GM18867 (cell line): ENCODE results near the gene FLT1.
A peak's percentile ranks its signal among the peaks of the same experiment; 100 is the strongest.

Source experiments
- ATAC-seq: cut with Tn5 transposase; IDR thresholded peaks from one replicate; pipeline ENCODE4 v1.9.1; 2021; ENCODE audit warnings: mild to moderate bottlenecking, moderate library complexity; ENCODE audit not compliant: unreplicated experiment

Gene FLT1, protein sequence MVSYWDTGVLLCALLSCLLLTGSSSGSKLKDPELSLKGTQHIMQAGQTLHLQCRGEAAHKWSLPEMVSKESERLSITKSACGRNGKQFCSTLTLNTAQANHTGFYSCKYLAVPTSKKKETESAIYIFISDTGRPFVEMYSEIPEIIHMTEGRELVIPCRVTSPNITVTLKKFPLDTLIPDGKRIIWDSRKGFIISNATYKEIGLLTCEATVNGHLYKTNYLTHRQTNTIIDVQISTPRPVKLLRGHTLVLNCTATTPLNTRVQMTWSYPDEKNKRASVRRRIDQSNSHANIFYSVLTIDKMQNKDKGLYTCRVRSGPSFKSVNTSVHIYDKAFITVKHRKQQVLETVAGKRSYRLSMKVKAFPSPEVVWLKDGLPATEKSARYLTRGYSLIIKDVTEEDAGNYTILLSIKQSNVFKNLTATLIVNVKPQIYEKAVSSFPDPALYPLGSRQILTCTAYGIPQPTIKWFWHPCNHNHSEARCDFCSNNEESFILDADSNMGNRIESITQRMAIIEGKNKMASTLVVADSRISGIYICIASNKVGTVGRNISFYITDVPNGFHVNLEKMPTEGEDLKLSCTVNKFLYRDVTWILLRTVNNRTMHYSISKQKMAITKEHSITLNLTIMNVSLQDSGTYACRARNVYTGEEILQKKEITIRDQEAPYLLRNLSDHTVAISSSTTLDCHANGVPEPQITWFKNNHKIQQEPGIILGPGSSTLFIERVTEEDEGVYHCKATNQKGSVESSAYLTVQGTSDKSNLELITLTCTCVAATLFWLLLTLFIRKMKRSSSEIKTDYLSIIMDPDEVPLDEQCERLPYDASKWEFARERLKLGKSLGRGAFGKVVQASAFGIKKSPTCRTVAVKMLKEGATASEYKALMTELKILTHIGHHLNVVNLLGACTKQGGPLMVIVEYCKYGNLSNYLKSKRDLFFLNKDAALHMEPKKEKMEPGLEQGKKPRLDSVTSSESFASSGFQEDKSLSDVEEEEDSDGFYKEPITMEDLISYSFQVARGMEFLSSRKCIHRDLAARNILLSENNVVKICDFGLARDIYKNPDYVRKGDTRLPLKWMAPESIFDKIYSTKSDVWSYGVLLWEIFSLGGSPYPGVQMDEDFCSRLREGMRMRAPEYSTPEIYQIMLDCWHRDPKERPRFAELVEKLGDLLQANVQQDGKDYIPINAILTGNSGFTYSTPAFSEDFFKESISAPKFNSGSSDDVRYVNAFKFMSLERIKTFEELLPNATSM (N-terminal part only)

DNA sequence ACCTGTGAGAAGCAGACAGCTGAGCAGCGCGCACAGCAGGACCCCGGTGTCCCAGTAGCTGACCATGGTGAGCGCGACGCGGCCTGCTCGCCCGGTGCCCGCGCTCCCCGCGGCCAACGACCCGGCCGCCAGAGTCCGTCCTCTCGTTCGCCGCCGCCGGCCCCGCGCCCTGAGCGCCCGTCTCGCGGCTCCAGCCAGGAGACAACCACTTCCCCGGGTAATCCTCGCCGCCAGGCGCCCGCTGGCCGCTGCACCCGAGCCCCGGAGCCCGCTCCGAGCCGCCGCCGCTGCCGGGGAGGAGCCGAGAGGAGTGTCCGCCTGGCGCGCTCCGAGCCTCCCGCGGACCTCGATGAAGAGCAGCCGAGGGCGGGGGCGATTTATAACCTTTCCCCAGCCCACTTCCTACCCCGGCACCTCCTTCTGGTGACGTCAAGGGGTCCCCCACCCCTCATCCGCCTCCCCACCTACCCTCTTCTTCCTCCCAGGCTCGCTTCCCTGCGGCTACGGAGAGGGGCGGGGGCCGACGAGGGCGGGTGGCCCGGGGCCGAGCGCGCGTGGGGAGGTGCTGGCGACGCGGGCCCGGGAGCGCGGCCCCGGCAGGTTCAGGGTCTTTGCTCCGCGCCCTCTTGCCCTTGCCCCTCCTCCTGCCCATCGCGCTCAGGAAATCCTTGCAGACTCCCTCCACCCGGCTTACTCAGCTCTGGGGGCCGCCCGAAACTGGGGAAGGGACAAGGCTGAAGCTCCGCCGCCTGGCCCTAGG lies at the start of gene FLT1:
TSS of gene FLT1 (minus strand) at position 351 of the 760 bp plus-strand sequence. CDS start at position 66, 285 bp downstream.
- no peak for ATAC-seq

DNA sequence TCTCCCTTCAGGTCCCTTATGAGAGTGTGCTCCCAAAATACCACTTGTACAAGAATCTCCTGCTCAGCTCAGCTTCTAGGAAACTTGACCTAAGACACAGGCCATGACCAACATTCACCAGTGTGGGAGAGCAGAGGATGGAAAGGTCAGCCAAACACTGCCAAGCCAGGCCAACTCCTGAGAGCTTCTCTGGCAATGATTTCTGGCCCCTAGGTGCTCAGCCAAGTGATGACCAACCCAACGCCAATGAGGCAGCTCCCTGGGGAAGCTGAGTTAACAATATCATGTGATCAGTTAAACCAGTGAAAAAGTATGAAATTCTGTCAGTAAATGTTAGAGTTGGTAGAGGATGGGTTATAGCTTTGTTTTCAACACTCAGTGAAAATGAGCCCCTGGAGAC lies 49.1 kb upstream of the FLT1 start:
- no peak for ATAC-seq

DNA sequence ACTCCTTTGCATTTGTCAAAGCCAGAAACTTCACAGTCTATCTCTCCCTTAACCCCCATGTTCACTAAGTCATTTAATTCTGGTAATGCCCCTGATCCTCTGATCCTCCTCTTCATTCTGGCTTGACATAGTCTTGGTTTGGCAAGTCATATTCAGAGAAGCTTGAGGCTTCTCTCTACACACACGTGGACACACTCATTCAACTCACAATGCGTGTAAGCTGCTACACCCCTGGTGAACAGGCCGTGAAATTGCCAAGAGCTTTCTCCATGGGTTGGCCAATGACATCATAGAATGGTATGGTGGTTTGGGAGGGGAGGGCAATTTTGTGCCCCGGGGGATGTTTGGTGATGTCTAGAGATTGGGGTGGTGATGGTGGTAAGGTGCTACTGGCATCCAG lies 47.9 kb upstream of the FLT1 start:
- ATAC-seq = no peak

DNA sequence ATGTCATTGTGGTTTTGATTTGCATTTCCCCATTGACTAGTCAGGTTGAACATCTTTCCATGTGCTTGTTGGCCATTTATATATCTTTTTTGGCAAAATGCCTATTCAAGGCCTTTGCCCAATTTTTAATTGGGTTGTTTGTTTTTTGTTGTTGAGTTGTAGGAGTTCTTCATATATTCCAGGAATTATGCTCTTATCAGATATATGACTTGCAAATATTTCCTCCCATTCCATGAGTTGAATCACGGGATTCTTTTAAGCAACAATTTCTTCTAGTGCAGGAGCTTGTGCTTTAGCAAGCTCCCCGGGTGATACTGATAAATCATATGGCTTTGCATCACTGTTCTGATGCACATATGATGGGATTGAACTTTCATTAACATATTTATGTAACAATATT lies 47.0 kb upstream of the FLT1 start:
- no peak for ATAC-seq

DNA sequence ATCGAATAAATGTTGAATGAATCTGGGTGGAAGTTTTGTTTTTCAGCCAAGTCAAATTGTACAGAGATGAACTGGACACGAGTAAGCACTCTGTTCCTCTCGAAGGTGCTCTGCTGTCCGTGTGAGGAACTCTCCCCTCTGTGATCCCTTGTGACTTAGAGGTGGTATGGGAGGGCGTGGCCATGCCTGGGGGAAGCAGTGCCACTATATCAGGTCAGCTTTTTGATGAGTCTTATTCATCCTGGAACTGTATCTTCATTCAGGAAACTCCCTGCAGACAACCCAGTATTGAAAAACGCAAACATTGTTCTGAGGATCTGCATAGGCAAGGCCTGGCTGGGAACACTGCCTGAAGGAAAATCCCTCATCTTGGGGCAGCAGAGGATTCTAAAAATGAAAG lies 45.7 kb upstream of the FLT1 start:
- ATAC-seq = peak; percentile 43

DNA sequence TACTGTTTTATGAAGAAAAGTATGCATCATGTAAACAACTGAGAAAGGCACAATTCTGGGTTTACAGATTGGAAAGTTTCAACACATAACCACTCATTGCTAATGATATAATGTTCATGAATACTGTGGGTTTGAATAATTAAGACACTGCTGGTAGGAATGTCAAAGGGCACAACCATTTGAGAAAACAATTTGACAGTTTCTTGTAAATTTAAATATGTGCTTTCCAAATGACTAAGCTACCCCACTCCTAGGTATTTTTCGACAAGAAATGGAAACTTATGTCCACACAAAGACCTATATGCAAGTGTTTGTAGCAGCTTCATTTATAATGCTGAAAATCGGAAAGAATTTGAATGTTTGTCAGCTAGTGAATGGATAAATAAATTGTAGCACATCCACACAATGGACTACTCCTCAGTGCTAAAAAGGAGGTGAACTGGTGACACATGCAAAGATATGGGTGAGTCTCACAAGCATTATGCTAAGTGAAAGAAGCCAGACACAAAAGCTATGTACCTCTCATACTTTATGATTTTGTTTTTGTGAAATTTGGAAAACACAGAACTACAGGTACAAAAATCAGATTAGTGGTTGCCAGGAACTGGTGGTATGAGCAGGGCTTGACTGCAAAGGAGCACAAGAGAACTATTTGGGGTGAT lies 44.8 kb upstream of the FLT1 start:
- ATAC-seq = peak; percentile 49

DNA sequence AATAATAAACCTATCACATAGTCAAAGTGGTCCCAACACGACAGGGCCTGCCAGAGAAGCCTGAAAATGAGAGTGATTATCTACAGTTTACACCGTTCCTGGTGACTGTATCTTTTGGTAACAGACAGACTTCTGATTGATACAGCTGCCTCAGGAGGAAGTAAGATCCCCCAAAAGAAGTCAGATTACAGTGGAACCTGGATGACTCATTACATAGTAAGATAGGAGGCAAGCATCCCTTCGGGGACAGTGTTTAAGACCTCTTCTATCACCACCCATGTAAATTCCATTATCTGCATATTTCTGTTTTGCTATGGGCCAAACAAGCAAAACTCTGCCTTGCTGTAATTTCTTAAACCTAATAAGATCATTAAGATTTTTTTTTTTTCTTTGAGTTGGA lies 44.0 kb upstream of the FLT1 start:
- no peak for ATAC-seq

DNA sequence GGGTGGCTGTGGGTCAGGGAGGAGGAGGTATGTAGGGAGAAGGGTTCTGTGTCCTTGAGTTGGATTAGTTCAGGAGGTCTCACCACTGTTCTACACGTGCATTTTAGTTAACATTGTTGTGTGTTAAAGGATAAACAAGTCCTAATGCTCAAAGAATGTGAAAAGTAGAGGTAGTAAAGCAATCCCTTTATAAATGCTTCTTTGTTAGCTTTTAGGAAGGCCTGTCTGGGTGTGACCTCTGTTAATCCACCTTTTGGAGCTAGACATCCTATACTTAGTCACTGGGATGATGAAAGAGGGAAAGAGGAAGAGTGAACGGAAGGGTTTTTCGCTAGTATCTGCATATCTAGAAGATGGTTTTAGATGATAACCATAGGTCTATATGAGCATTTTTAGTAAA lies 42.2 kb upstream of the FLT1 start:
- no peak for ATAC-seq

DNA sequence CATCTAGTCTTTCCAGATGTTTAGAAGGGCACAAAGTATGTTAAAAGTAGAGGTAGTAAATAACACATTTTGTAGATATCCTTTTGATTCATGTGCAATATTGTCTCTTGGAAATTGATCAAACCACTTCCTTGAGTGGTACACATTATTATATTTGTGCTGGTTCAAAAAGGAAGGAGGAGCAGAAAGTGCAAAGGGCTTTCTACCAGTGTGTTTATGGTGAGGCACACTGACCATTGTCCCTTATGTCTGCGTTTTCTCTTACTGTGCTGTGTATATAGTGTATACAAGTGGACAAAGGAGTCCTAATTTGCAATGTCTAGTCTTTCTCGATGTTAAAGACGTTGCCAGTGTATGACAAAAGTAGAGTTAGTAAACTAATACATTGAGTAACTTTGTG lies 41.4 kb upstream of the FLT1 start:
- no peak for ATAC-seq

DNA sequence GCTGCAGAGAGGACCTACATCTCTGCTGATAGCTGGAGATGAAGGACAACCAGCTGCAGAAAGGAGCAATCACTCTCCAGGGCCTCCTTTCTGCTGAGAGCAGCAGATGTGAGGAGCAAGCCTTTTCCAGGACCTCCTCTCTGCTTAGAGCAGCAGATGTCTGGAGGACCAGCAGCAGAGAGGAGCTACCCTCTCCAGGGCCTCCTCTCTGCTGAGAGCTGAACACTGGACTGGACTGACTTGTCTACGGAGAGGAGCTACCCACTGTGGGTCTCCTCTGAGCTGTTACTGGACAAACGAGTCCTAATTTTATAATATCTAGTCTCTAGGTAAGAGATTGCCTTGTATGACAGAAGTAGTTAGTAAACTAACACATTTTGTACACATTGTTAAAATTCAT lies 40.8 kb upstream of the FLT1 start:
- ATAC-seq = no peak

DNA sequence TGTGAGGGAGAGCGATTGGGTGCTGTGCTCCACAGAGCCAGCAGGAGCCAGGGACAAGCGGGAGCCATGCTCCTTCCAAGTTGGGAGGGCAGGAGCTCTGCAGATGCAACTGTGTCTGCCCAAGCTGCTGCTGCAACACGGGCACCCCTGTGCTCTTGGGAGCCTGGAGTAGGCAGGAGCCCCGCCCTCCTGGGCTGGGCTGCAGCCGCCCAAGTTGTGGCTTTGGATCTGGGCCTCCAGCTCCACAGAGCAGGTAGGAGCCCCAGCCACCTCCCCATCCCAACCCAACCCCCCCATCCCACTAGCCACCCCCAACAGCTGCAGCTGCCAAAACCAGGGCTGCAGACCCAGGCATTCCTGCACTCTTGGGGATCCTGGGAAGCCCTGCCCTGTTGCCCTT lies 39.9 kb upstream of the FLT1 start:
- no peak for ATAC-seq

DNA sequence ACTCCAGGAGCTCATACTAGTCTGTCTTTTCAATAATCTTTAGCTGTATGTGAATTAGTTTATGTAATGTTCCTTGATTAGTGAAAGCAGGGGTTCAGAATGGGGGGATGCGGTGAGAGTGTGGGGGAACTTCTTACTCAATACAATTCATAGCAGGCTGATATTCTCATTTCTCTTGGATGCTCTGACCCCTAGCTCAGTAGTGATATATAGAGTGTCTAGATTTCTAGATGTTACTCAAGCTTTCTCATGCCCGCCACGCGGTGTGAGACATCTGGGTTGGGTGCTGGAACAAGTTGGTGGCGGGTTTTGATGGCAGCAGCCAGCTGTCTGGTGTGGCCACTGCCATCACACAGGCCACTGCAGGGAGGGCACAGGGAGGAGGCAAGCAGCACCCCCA lies 39.3 kb upstream of the FLT1 start:
- no peak for ATAC-seq

DNA sequence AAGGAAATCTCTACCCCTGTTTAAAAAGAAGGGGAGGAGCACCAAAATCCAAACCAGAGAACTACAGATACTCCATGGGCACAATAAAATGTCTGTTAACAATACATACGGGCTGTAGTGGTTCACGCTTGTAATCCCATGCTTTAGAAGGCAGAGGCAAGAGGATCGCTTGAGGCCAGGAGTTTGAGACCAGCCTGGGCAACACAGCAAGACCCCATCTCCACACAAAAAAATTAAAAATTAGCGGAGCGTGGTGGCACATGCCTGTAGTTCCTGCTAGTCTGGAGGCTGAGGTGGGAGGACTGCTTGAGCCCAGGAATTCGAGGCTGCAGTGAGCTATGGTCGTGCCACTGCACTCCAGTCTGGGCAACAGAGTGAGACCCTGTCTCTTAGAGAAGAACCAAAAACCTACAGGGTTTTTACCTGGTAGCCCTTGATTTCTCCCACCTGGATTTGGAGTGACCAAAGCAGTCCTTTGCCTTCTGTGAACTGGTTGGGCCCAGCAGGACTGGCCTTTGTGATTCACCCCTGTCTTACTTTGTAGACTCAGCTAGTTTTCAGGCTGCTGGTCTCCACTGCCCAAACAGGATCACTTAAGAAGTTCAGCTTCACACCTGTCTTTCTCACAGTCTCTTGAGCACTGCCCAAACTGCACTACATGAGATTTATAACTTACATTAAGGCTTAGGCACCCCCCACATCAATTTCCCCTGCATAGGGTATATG lies 38.7 kb upstream of the FLT1 start:
- no peak for ATAC-seq

DNA sequence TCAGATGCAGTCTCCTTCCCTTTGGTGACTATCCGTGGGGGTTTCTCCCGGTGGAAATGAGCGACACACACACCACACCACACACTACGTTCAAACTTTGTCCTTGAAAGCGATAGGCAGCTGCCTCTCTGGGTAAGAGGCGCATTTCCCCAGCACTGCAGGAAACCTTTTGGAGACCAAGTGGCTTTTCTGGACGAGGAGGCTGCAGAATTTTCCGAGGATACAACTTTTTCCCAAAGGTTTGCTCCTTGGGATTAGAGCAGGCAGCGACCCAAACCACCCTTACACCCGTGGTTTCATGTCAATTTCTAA lies 38.2 kb upstream of the FLT1 start:
- no peak for ATAC-seq

DNA sequence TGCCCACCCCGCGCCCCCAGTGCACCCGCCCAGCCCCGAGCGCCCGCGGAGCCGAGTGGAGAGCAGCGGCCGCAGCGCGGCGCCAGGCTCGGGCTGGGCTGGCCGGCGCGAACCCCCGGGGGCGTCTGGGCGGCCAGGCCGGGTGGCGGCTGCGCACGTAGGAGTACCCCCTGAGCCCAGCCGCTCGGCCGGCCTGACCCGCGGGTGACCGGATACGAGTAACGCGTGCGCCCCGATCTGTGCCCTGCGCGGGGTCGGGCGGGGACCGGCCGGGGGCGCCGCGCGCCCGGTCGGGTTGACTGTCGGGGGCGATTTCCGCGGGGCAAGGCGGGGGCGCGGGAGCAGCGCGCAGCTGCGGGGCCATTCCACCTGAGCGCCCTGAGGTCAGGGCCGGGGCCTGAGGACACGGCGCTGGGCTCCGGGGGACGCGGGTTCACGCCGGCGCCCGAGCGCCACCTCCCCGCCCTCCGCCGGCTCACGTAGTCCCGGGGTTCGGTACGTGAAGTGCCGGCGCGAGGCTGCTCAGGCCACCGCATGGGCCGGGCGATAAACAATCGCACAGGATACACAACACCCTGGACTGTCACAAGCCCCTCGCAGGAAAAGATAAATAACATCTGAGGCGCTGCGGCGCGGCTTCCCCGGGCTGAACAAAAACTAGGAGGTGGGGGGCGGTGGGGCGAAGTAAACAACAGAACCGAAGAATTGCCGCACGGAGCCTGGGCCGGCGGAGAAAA lies 37.6 kb upstream of the FLT1 start:
- ATAC-seq = no peak

DNA sequence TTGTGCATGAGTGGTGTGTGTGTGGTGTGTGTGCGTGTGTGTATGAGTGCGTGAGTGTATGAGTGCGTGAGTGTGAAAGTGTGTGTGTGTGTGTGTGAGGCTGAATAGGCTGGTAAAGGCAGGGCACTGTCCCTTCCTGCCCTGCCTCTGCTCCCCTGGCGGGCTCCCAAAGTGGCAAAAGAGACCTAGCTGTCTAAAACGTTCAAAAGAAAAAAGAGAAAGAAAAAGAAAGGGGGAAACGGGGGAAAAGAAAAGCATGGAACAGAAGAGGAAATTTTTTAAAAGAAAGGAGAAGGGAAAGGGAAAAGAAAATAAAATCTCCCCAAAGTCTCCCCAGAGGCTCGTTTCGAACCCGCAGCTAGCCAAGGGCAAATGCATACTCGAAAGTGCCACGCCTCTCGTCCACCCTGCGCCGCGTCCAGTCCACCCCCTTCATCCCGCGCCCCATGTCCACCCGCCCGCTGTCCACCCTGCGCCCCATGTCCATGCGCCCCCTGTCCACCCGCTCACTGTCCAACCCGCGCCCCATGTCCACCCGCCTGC lies 37.0 kb upstream of the FLT1 start:
- no peak for ATAC-seq

DNA sequence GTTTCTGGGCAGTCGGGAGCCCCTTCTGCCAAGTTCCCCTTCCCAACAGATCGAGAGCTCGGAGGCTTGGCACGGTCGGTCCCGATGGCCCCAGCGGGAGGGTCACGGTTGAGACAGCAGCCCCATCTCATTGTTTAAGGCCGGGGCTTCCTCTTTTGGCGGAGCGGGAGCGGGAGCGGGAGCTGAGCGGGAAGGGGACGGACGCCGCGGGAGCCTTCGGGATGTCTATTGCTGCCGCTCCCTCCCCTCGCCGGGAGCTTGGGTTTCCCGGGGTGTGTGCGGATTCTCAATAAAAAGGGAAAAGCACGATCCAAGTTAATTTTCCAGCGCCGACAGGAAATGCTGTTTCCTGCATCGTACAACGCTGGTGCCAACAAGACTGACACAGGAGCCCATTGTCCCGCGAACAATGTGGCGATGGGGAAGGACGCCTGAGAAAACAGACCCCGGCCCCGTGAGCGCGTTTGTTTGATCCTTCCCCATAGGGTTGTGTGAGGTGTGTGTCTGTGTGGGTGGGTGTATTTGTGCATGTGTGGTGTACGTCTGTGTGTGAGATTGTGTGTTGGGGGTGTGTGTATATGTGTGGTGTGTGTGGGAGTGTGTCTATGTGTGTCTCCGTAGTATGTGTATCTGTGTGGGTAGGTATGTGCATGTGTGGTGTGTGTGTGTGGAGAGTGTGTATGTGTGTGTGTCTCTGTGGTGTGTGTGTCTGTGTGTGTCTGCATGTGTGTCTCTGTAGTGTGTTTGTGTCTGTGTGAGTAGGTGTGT lies 36.3 kb upstream of the FLT1 start:
- ATAC-seq = no peak

DNA sequence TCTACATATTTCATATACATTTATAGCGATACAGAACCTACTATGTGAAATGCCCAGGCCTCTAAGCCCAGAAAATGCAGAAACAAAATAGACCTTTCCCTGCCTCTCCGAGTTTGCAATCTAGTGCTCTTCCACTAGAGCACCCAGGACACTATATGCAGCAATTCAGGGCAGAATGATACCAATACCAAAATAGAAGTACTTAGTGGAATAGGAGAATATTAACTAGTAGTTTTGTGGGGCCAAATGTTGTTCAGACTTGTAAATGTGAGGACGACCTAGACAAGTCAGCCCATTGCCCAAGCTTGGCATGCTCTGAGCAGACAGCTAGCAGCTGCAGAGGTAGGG lies 35.8 kb upstream of the FLT1 start:
- no peak for ATAC-seq
